ENCODE data around the gene DLAT. TPM values are rescaled to one million over a fixed set of nuclear protein-coding genes. Genes with fewer than 3 reads are reported as not detected.

Gene DLAT
- total RNA-seq, 4 donors from 2014 or later, result 18.2 to 32.1 (median 19.9) TPM

DNA sequence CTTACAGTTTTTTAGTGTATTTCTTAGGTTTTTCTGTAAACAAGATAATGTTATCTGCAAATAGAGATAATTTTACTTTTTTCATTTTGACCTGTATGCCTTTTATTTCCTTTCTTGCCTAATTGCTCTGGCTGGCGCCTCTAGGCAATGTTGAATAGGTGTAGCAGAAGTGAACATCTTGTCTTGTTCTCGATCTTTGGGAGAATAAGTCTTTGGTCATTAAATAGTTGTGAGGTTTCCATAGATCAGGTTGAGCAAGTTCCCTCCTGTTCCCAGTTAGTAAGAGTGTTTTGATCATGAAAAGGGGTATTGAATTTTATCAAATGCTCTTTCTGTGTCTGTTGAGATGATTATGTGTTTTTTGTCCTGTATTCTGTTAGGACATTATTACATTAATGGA is 24.6 kb downstream of the DLAT start:
- Histone ChIP-seq H3K27ac (no peak overlapping the region), H3K27me3 (no peaks in the 10 kb centered on the region), H3K4me1 (peaks cover 0 to 5% (median 0%) of the 10 kb centered on the region in 4 donors), H3K4me3 (no peak overlapping the region), H3K36me3 (peaks cover 2 to 93% (median 18%) of the 10 kb centered on the region in 3 donors), H3K9me3 (no peaks in the 10 kb centered on the region)
- 46 to 50% methylated on average over 2 of the region's 2 CpGs for WGBS, 2 donors
- no peak for DNase-seq (ENCODE audit: low spot score in 2 of 2)
- TF ChIP-seq, protein P1, sequence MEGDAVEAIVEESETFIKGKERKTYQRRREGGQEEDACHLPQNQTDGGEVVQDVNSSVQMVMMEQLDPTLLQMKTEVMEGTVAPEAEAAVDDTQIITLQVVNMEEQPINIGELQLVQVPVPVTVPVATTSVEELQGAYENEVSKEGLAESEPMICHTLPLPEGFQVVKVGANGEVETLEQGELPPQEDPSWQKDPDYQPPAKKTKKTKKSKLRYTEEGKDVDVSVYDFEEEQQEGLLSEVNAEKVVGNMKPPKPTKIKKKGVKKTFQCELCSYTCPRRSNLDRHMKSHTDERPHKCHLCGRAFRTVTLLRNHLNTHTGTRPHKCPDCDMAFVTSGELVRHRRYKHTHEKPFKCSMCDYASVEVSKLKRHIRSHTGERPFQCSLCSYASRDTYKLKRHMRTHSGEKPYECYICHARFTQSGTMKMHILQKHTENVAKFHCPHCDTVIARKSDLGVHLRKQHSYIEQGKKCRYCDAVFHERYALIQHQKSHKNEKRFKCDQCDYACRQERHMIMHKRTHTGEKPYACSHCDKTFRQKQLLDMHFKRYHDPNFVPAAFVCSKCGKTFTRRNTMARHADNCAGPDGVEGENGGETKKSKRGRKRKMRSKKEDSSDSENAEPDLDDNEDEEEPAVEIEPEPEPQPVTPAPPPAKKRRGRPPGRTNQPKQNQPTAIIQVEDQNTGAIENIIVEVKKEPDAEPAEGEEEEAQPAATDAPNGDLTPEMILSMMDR (IDR thresholded peaks at IDR 0.05), result no peak
- no peak for TF ChIP-seq EP300 (IDR thresholded peaks at IDR 0.05)
- TF ChIP-seq POLR2A (IDR thresholded peaks at IDR 0.05), result no peak

DNA sequence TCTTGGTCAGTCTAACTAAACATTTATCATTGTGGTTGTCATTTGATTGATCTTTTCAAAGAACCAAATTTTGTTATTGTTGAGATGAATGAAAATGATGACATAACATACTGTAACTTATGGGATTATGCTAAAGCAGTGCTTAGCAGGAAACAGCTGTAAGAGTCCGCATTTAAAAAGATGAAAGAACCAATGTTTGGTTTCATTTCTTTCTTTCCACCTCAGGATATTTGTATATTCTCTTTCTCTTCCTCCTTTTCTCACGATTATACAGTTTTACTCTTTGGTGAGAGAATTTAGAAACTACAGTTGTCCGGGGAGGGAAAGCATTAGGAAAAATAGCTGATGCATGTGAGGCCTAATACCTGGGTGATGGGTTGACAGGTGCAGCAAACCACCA is 25.5 kb downstream of the DLAT start:
- TF ChIP-seq EP300 (IDR thresholded peaks at IDR 0.05), result no peak
- TF ChIP-seq, protein P1 (IDR thresholded peaks at IDR 0.05), result no peak
- TF ChIP-seq POLR2A (IDR thresholded peaks at IDR 0.05), result no peak
- H3K9me3 ChIP-seq, result no peaks in the 10 kb centered on the region
- H3K4me3 ChIP-seq, result no peak overlapping the region
- DNase-seq (ENCODE audit: low spot score in 2 of 2), result no peak
- H3K27me3 ChIP-seq, result no peaks in the 10 kb centered on the region
- peaks cover 0 to 5% (median 0%) of the 10 kb centered on the region in 4 donors for H3K4me1 ChIP-seq
- WGBS, 2 donors, result 86 to 87% methylated on average over 3 of the region's 3 CpGs
- H3K27ac ChIP-seq, result no peak overlapping the region
- H3K36me3 ChIP-seq, result peaks cover 0 to 93% (median 19%) of the 10 kb centered on the region in 3 donors

DNA sequence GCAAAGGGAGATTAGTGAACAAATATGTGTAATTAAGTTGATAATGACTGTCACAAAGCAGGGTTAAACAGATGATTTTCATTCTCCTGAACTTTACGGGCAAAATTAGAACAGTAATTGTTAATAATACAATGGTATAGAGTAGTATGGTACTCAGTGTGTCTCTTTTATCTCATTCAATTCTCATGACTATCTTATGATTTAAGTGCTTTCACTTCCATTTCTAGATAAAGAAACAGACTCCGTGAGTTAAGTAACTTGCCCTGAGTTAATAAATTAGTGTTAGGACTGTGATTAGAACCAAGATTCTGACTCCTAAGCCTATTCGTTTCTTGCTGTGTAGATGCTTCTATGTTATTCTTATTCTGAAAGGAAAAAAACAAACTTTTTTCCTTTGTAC is 26.6 kb downstream of the DLAT start:
- Histone ChIP-seq H3K4me1 (peaks cover 0 to 5% (median 0%) of the 10 kb centered on the region in 4 donors), H3K27ac (no peak overlapping the region), H3K36me3 (peaks cover 0 to 92% (median 19%) of the 10 kb centered on the region in 3 donors), H3K4me3 (no peak overlapping the region), H3K27me3 (no peaks in the 10 kb centered on the region), H3K9me3 (no peaks in the 10 kb centered on the region)
- TF ChIP-seq, protein P1 (IDR thresholded peaks at IDR 0.05), result no peak
- TF ChIP-seq EP300 (IDR thresholded peaks at IDR 0.05) (no peak), POLR2A (IDR thresholded peaks at IDR 0.05) (no peak)
- WGBS, 2 donors, result 89 to 95% methylated on average over 3 of the region's 3 CpGs
- no peak for DNase-seq (ENCODE audit: low spot score in 2 of 2)

DNA sequence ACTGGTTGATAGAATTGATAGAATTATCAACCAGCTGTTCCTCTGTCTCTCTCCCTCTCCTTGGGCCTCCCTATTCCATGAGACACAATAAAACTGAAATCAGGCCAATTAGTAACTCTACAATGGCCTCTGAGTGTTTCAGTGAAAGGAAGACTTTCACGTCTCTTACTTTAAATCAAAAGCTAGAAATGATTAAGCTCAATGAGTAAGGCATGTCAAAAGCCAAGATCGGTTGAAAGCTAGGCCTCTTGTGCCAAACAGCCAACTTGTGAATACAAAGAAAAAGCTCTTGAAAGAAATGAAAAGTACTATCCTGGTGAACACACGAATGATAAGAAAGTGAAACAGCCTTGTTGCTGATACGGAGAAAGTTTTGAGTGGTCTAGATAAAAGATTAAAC is 32.0 kb downstream of the DLAT start:
- no peak for DNase-seq (ENCODE audit: low spot score in 2 of 2)
- H3K36me3 ChIP-seq, result peaks cover 0 to 82% (median 16%) of the 10 kb centered on the region in 3 donors
- no peak overlapping the region for H3K27ac ChIP-seq
- TF ChIP-seq, protein P1 (IDR thresholded peaks at IDR 0.05), result no peak
- TF ChIP-seq POLR2A (IDR thresholded peaks at IDR 0.05) (no peak), EP300 (IDR thresholded peaks at IDR 0.05) (no peak)
- no peaks in the 10 kb centered on the region for H3K4me1 ChIP-seq
- no peaks in the 10 kb centered on the region for H3K9me3 ChIP-seq
- H3K4me3 ChIP-seq, result no peak overlapping the region
- 84 to 88% methylated on average over 4 of the region's 4 CpGs for WGBS, 2 donors
- no peaks in the 10 kb centered on the region for H3K27me3 ChIP-seq

DNA sequence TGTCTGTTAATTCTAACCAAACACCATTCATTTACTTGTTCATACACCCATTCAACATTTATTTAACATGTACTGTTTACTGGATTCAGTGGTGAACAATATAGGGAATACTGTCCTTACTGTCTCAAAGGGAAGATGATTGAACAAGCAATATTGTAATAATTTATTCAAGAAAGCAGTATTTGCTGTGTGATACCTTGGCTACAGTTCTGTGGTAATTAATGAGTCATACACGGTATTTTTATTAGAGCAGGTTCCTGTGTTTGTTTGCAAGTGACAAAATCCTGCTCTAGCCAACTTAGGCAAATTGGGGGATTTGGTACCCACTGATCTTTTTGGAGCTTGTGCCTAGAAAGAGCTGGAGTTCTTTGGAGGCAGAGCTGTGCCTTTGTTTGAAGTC is 32.9 kb downstream of the DLAT start:
- TF ChIP-seq EP300 (IDR thresholded peaks at IDR 0.05) (no peak), POLR2A (IDR thresholded peaks at IDR 0.05) (no peak)
- TF ChIP-seq, protein P1 (IDR thresholded peaks at IDR 0.05), result no peak
- no peaks in the 10 kb centered on the region for H3K9me3 ChIP-seq
- H3K27ac ChIP-seq, result no peak overlapping the region
- H3K4me3 ChIP-seq, result no peak overlapping the region
- 72 to 91% methylated on average over 1 of the region's 1 CpG for WGBS, 2 donors
- H3K27me3 ChIP-seq, result no peaks in the 10 kb centered on the region
- H3K4me1 ChIP-seq, result no peaks in the 10 kb centered on the region
- DNase-seq (ENCODE audit: low spot score in 2 of 2), result no peak
- H3K36me3 ChIP-seq, result peaks cover 0 to 81% (median 10%) of the 10 kb centered on the region in 3 donors

Data from tibial nerve (tissue), 4 donors.